GM23248 (cell line): ENCODE measurements around the gene NELFB.

Experiments
- EZH2 ChIP-seq: fragments of 200-600 bp; sonication (generic); IDR thresholded peaks from 2 replicates; pipeline ENCODE4 v1.6.1; 2018; ENCODE audit warnings: antibody characterized with exemption, mild to moderate bottlenecking; ENCODE audit not compliant: insufficient read depth, poor library complexity, severe bottlenecking
- EZH2phosphoT487 ChIP-seq: fragments of 200-600 bp; sonication (generic); IDR thresholded peaks from 2 replicates; pipeline ENCODE4 v1.6.1; 2018; ENCODE audit warnings: antibody characterized with exemption, moderate library complexity, mild to moderate bottlenecking, low read depth; ENCODE audit not compliant: insufficient read depth

DNA sequence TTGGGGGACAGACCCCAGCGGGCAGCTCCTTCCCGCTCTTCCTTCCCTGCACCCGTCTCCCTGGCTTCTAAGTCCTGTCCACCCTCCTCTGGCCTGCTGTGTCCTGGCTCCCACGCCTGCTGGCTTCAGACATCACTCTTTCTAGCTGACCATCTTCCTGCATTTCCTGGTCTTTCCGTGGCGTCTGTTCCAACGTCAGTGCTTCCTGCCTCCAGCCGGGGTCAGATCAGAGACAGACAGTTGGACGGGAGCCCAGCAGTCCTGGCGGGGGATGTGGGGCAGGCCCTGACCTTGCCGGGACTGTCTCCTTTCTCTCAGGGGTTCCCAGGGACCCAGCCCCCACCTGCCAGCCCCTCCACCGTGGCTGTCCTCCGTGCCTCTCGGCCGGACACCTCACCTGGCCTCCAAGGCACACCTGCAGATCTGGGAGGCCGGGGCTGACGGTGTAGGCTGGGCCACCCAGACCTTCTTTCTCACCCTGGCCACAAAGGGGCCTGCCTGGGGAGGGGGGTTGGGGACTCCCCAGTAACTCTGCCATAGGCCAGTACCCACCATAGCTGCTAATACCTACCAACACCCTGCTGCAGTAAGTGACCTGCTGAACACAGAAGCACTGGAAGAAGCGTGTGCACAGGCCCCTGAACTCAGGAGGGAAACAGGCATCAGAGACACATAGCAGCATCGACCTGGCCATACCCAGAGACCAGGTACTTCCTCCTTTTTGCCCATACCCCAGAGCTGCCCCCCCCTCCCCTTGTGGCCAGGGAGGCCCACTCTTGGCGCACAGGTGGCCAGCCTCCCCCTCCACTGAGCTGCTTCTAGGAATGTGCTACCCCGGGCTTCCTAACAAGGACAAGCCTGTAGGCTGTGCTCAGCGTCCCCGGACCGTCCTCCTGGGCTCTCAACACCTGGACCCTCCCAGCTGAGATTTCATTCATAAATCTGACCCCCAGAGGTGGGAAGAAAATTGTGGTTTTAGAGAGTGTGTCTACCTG is 41.8 kb downstream of the NELFB start:
- TF ChIP-seq EZH2, result peak; percentile 9
- no peak for TF ChIP-seq EZH2phosphoT487
